Transverse colon (tissue), 4 donors: ENCODE results near the gene SEC62. TPM values are rescaled to one million over a fixed set of nuclear protein-coding genes. Genes with fewer than 3 reads are reported as not detected.

ENCODE experiments used
- DNase-seq: peaks from one replicate; pipeline ENCODE4 v3.0.0-alpha.2; 2019
- H3K27ac ChIP-seq, 4 donors: fragments of 200-600 bp; sonication (generic); 2 replicates each; pipeline ENCODE4 v1.5.1; 2016 to 2018; ENCODE audit warnings: inconsistent platforms in 4 of 4
- H3K27me3 ChIP-seq: fragments of 200-600 bp; sonication (generic); 2 replicates; pipeline ENCODE4 v1.5.1; 2017; ENCODE audit warnings: inconsistent platforms
- H3K36me3 ChIP-seq, 4 donors: fragments of 200-600 bp; sonication (generic); 2 replicates each; pipeline ENCODE4 v1.5.1; 2017 to 2019; ENCODE audit warnings: inconsistent platforms in 4 of 4
- H3K4me1 ChIP-seq, 4 donors: fragments of 200-600 bp; sonication (generic); 2 replicates each; pipeline ENCODE4 v1.5.1; 2017 to 2020; ENCODE audit warnings: inconsistent platforms in 4 of 4
- H3K4me3 ChIP-seq, 4 donors: fragments of 200-600 bp; sonication (generic); 1 replicate in 1 of 4; 2 replicates in 3 of 4; pipeline versions ENCODE4 v1.5.1 to v1.6.1; 2017 to 2019; ENCODE audit warnings: inconsistent platforms in 4 of 4
- H3K9me3 ChIP-seq, 2 donors: fragments of 200-600 bp; sonication (generic); 2 replicates each; pipeline ENCODE4 v1.5.1; 2017 to 2019; ENCODE audit warnings: inconsistent platforms in 2 of 2
- EP300 ChIP-seq: sonication (generic); formaldehyde crosslinking; IDR thresholded peaks from one replicate; pipeline ENCODE4 v1.6.1; 2017; ENCODE audit warnings: antibody characterized with exemption, low read depth
- POLR2A ChIP-seq: fragments of 450-650 bp; IDR thresholded peaks from one replicate; pipeline ENCODE4 v1.6.1; 2016; ENCODE audit warnings: antibody characterized with exemption, mild to moderate bottlenecking, moderate library complexity
- POLR2AphosphoS5 ChIP-seq, 3 donors: sonication (generic); formaldehyde crosslinking; IDR thresholded peaks; one replicate each; pipeline ENCODE4 v1.6.1; 2016; ENCODE audit warnings: antibody characterized with exemption in 3 of 3
- WGBS, 2 donors: methylation state at CpG; one replicate each; pipeline ENCODE4 v1.1.5; 2018; ENCODE audit warnings: low coverage in 1 of 2; 5-methylcytosine and 5-hydroxymethylcytosine counted together
- in situ Hi-C, 4 donors: fragments of 200-750 bp; cut with MboI; loops; one replicate each; pipeline versions ENCODE4 v1.15.0 to v1.15.1; 2017; ENCODE audit warnings: low sequenced_read_pairs in 3 of 4, low pct_ligation_motif_present in 1 of 4, low pct_unique_long_range_greater_than_20kb in 1 of 4
- intact Hi-C: fragments of 100-400 bp; cut with DNase I; formaldehyde crosslinking; loops from one replicate; pipeline ENCODE4 v1.15.1; 2023; ENCODE audit warnings: low total_unique reads
- total RNA-seq, 4 donors: library from RNA; depleted of rRNA; stranded (reverse); fragments of >200 nt; gene quantifications; one replicate each; pipeline ENCODE4 v1.1.0, GENCODE V29; 2016
- TF ChIP-seq, protein P1 (sequence below), 5 experiments: fragments of 200-600 bp in 3 of 5; fragments of 450-650 bp in 2 of 5; sonication (generic) in 3 of 5; IDR thresholded peaks; 1 replicate in 2 of 5; 2 replicates in 3 of 5; pipeline ENCODE4 v1.5.1; 2016 to 2017; ENCODE audit warnings: antibody characterized with exemption in 5 of 5, inconsistent platforms in 3 of 5, mild to moderate bottlenecking in 2 of 5, moderate library complexity in 1 of 5

SEC62 gene
- total RNA-seq, 4 donors from 2014 or later = 18.7 to 48.7 (median 30.0) TPM

DNA sequence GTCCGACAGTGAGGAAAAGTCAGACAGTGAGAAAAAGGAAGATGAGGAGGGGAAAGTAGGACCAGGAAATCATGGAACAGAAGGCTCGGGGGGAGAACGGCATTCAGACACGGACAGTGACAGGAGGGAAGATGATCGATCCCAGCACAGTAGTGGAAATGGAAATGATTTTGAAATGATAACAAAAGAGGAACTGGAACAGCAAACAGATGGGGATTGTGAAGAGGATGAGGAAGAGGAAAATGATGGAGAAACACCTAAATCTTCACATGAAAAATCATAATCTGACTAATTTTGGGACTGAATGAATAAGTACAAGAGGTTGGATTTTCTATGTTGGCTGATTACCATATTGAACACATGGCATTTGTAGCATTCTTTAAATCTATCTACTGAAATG, 26.2 kb downstream of the SEC62 start:
- DNase-seq = no peak
- no peak overlapping the region for H3K4me3 ChIP-seq
- H3K9me3 ChIP-seq = no peaks in the 10 kb centered on the region
- in situ Hi-C loops (no loop called here), intact Hi-C loops (loop anchor here (10.0 kb wide), 1 partner anchor 1158 kb away; no protein-coding TSS in a partner anchor)
- TF ChIP-seq EP300 (no peak), POLR2A (no peak), POLR2AphosphoS5 (IDR thresholded peaks at IDR 0.05) (no peak)
- TF ChIP-seq, protein P1, sequence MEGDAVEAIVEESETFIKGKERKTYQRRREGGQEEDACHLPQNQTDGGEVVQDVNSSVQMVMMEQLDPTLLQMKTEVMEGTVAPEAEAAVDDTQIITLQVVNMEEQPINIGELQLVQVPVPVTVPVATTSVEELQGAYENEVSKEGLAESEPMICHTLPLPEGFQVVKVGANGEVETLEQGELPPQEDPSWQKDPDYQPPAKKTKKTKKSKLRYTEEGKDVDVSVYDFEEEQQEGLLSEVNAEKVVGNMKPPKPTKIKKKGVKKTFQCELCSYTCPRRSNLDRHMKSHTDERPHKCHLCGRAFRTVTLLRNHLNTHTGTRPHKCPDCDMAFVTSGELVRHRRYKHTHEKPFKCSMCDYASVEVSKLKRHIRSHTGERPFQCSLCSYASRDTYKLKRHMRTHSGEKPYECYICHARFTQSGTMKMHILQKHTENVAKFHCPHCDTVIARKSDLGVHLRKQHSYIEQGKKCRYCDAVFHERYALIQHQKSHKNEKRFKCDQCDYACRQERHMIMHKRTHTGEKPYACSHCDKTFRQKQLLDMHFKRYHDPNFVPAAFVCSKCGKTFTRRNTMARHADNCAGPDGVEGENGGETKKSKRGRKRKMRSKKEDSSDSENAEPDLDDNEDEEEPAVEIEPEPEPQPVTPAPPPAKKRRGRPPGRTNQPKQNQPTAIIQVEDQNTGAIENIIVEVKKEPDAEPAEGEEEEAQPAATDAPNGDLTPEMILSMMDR (IDR thresholded peaks at IDR 0.05) = no peak
- H3K36me3 ChIP-seq = peaks cover 0 to 56% (median 11%) of the 10 kb centered on the region in 4 donors
- no peak overlapping the region for H3K27ac ChIP-seq
- H3K4me1 ChIP-seq = no peaks in the 10 kb centered on the region
- WGBS, 2 donors = 74 to 93% methylated on average over 5 of the region's 5 CpGs
- no peaks in the 10 kb centered on the region for H3K27me3 ChIP-seq

DNA sequence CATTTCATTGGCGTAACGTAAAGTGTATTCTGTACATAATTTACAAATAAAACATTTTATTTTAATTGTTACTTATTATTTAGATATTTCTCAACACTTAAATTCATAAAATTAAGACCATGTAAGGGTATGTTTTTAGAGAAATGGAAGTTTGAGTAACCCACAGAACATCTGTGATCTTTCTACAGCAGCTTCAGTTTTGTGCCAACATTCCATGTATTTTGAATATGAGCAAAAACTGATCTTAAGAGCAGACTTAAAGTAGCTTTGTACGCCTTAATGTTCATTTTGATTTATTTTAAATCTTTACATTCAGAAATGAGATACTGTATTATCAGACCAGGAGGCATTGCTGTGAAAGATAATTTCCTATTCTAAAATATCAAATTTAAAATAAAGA, 27.2 kb downstream of the SEC62 start:
- Histone ChIP-seq H3K36me3 (peaks cover 0 to 48% (median 11%) of the 10 kb centered on the region in 4 donors), H3K27me3 (no peaks in the 10 kb centered on the region), H3K9me3 (no peaks in the 10 kb centered on the region), H3K27ac (no peak overlapping the region), H3K4me1 (no peaks in the 10 kb centered on the region), H3K4me3 (no peak overlapping the region)
- in situ Hi-C loops = no loop called here
- TF ChIP-seq POLR2A (no peak), POLR2AphosphoS5 (IDR thresholded peaks at IDR 0.05) (no peak), EP300 (no peak)
- TF ChIP-seq, protein P1 (IDR thresholded peaks at IDR 0.05) = no peak
- no peak for DNase-seq
- intact Hi-C loops = loop anchor here (10.0 kb wide), 1 partner anchor 1159 kb away; no protein-coding TSS in a partner anchor
- 90 to 100% methylated on average over 2 to 3 of the region's 3 CpGs for WGBS, 2 donors

DNA sequence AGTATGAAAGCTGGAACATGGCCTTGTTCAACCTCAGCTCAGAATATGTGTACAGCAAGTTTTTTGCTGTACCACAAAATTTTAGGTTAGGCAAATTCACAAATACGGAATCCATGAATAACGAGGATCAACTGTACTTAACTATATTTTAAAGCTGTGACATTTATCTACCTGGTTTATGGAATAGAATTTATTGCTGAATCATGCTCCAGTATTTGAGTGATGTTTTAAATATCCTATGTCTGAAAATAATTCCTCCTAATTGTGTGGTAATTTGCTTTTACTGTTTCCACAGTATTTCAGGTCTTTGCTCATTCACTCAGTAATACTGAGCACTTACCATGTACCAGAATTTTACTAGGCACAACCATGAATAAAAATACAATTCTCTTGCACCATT, 29.5 kb downstream of the SEC62 start:
- Histone ChIP-seq H3K4me1 (no peaks in the 10 kb centered on the region), H3K9me3 (no peaks in the 10 kb centered on the region), H3K36me3 (peaks cover 0 to 29% (median 7%) of the 10 kb centered on the region in 4 donors), H3K4me3 (no peak overlapping the region), H3K27me3 (no peaks in the 10 kb centered on the region), H3K27ac (no peak overlapping the region)
- 94 to 97% methylated on average over 2 of the region's 2 CpGs for WGBS, 2 donors
- DNase-seq = no peak
- intact Hi-C loops (loop anchor here (10.0 kb wide), 1 partner anchor 1161 kb away; no protein-coding TSS in a partner anchor), in situ Hi-C loops (no loop called here)
- TF ChIP-seq, protein P1 (IDR thresholded peaks at IDR 0.05) = no peak
- no peak for TF ChIP-seq POLR2A
- no peak for TF ChIP-seq EP300
- TF ChIP-seq POLR2AphosphoS5 (IDR thresholded peaks at IDR 0.05) = no peak

DNA sequence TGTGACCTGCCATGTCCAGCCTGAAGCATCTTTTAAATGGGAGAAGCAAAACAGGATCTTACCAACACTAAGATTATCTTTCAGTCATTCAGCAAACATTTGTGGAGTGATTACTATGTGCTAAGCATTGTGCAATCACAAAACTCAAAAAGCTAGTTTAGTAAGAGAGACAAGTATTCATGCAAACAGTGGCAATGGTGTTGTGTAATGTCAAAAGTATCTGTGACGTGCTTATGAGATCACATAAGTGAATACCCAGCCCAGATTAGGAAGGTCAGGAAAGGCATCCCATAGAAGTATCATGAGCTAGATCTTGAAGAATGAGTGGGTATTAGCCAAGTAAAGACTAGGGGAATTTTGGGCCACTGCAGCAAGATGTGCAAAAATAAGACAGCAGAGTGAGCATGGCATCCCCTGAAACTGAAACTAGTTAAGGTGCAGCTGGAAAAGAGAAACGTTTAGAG, 32.1 kb downstream of the SEC62 start:
- TF ChIP-seq POLR2A (no peak), POLR2AphosphoS5 (IDR thresholded peaks at IDR 0.05) (no peak), EP300 (no peak)
- TF ChIP-seq, protein P1 (IDR thresholded peaks at IDR 0.05) = no peak

More for the DNA sequence above, 32.1 kb downstream of the SEC62 start:
- H3K9me3 ChIP-seq = no peaks in the 10 kb centered on the region
- DNase-seq = no peak
- H3K36me3 ChIP-seq = peaks cover 0 to 12% (median under 1%) of the 10 kb centered on the region in 4 donors
- WGBS, 2 donors = 44 to 67% methylated on average over 1 to 2 of the region's 2 CpGs
- intact Hi-C loops (loop anchor here (10.0 kb wide), 1 partner anchor 1164 kb away; no protein-coding TSS in a partner anchor), in situ Hi-C loops (no loop called here)
- no peak overlapping the region for H3K4me3 ChIP-seq
- H3K4me1 ChIP-seq = no peaks in the 10 kb centered on the region
- no peaks in the 10 kb centered on the region for H3K27me3 ChIP-seq
- no peak overlapping the region for H3K27ac ChIP-seq
